OCI-LY1 (cell line): ENCODE results near the gene SRCIN1.

Source experiments
- H2AFZ ChIP-seq: fragments of 200-600 bp; sonication (generic), shearing (Covaris generic); 2 replicates; pipeline ENCODE4 v1.6.0; 2014; ENCODE audit warnings: antibody characterized with exemption, mild to moderate bottlenecking, low read length
- H3F3A ChIP-seq: fragments of 200-600 bp; sonication (generic), shearing (Covaris generic); 2 replicates; pipeline ENCODE4 v1.6.0; 2014; ENCODE audit warnings: mild to moderate bottlenecking, antibody characterized with exemption, low read length, moderate library complexity; ENCODE audit not compliant: insufficient read depth
- H3K27ac ChIP-seq: fragments of 200-600 bp; sonication (generic); 2 replicates; pipeline ENCODE4 v1.5.1; 2014; ENCODE audit warnings: low read length, mixed run types, mild to moderate bottlenecking, low read depth; ENCODE audit not compliant: poor library complexity, severe bottlenecking
- H3K27me3 ChIP-seq: fragments of 200-600 bp; sonication (generic); 2 replicates; pipeline ENCODE4 v1.6.0; 2014; ENCODE audit warnings: antibody characterized with exemption, mild to moderate bottlenecking, low read length, moderate library complexity; ENCODE audit not compliant: insufficient read depth
- H3K36me3 ChIP-seq: fragments of 200-600 bp; sonication (generic); 2 replicates; pipeline ENCODE4 v1.6.1; 2014; ENCODE audit warnings: mild to moderate bottlenecking, antibody characterized with exemption, low read length, moderate library complexity, mixed read lengths; ENCODE audit not compliant: insufficient read depth
- H3K4me1 ChIP-seq: fragments of 200-600 bp; sonication (generic); 2 replicates; pipeline ENCODE4 v1.5.1; 2014; ENCODE audit warnings: mild to moderate bottlenecking, low read length, moderate library complexity; ENCODE audit not compliant: insufficient read depth, severe bottlenecking
- H3K4me2 ChIP-seq: fragments of 200-600 bp; sonication (generic), shearing (Covaris generic); 2 replicates; pipeline ENCODE4 v1.6.1; 2014; ENCODE audit warnings: low read length
- H3K4me3 ChIP-seq: fragments of 200-600 bp; sonication (generic); 2 replicates; pipeline ENCODE4 v1.5.1; 2014; ENCODE audit warnings: low read length, low read depth, mild to moderate bottlenecking, mixed read lengths; ENCODE audit not compliant: poor library complexity, severe bottlenecking
- H3K79me2 ChIP-seq: fragments of 200-600 bp; shearing (Covaris generic); 2 replicates; pipeline ENCODE4 v1.6.1; 2016; ENCODE audit warnings: mixed run types, low read length, mixed read lengths; ENCODE audit not compliant: insufficient read depth
- H3K9ac ChIP-seq: fragments of 200-600 bp; sonication (generic), shearing (Covaris generic); 2 replicates; pipeline ENCODE4 v1.6.1; 2014; ENCODE audit warnings: mild to moderate bottlenecking, low read length, mixed read lengths
- H3K9me2 ChIP-seq: fragments of 200-600 bp; sonication (generic), shearing (Covaris generic); 2 replicates; pipeline ENCODE4 v1.6.1; 2014; ENCODE audit warnings: low read depth, mild to moderate bottlenecking, low read length, mixed read lengths
- H3K9me3 ChIP-seq: fragments of 200-600 bp; shearing (Covaris generic); 2 replicates; pipeline ENCODE4 v1.6.1; 2014; ENCODE audit warnings: low read length, mixed read lengths
- H4K20me1 ChIP-seq: fragments of 200-600 bp; sonication (generic), shearing (Covaris generic); 2 replicates; pipeline ENCODE4 v1.6.0; 2016; ENCODE audit warnings: mild to moderate bottlenecking, low read length; ENCODE audit not compliant: insufficient read depth
- CTCF ChIP-seq: fragments of 200-600 bp; sonication (generic), shearing (Covaris generic); IDR thresholded peaks from 2 replicates; pipeline ENCODE4 v1.5.1; 2017; ENCODE audit warnings: mild to moderate bottlenecking, antibody characterized with exemption, low read length, moderate library complexity, mixed read lengths
- EZH2 ChIP-seq: fragments of 200-600 bp; sonication (generic), shearing (Covaris generic); IDR thresholded peaks from 2 replicates; pipeline ENCODE4 v1.8.0; 2017; ENCODE audit warnings: borderline replicate concordance, mixed run types, mild to moderate bottlenecking, antibody characterized with exemption, low read length, moderate library complexity, mixed read lengths

SRCIN1 gene

DNA sequence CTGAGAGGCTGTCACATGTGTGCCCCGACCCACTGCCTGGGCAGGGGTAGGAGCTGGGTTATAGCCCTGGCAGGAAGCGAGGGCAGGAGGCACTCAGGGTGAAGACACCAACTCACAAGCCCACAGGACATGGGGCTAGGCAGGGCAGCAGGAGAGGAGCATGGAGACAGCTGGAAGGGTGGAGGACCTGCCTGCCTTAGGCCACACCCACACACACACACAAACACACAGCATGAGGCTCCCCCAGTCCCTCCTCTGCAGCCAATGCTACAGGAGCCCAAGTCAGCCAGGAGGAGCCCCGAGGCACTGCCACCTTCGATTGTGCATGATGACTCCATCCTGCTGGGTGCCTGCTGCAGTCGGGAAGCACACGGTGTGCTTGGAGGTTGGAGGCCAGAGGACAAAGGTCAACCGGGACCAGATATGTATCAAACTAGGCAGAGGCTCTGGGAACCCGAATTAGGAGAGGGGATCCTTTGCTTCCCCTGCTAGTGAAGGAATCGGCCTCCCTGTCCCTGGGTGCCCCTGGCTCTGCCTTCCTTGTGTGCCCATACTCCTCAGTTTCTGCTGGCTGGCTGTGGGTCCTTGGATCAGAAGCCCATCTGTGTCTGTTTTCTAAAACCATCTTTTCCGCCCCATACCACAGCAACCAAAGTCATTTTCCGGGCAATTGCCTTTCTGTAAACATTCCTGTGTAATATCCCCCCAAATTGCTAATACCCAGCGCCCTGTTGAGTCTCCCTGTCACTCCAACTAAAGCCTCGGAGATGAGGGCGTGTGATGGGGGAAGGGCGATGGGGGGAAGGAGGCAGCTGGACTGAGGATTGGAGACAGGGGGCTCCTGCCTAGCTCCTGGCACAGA lies 20.5 kb downstream of the SRCIN1 start:
- Histone ChIP-seq H3K4me1 (no peaks in the 10 kb centered on the region), H2AFZ (no peak overlapping the region), H3K9me3 (no peaks in the 10 kb centered on the region), H3K27me3 (peaks cover 3% of the 10 kb centered on the region; the same call in 1 of the 2 replicates), H3K36me3 (no peaks in the 10 kb centered on the region), H3K4me2 (no peak overlapping the region), H3K9ac (no peak overlapping the region), H3K27ac (no peak overlapping the region), H3K9me2 (no peaks in the 10 kb centered on the region), H3K79me2 (no peaks in the 10 kb centered on the region), H3K4me3 (no peak overlapping the region), H3F3A (no peaks in the 10 kb centered on the region), H4K20me1 (no peaks in the 10 kb centered on the region)
- no peak for TF ChIP-seq CTCF
- no peak for TF ChIP-seq EZH2

DNA sequence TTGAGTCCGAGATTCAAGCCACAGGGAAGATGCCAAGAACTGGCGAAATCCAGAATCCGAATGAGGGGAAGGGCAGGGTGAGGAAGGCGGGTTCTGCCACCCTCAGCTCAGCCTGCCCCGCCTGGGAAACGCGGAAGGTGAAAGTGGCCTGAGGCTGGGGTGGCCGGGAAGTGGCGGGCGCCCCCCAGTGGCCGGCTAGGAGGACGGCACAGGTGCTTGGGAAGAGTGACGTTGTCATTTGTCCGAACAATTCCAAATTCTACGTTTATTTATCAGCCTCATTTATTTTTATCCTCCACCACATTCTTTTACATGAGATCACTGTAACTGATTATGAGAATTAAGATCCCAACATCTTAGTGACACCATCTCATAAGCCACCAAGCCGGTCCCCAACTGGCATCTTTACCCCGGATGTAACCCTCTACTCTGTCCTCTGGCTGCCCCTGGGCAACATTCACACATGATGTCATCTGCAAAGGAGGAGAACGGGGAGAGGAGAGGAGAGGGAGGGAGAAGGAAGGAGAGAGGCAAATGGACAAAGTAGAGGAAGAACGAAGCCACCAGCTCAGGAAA lies 21.3 kb downstream of the SRCIN1 start:
- no peak overlapping the region for H2AFZ ChIP-seq
- H3K79me2 ChIP-seq, result no peaks in the 10 kb centered on the region
- H4K20me1 ChIP-seq, result no peaks in the 10 kb centered on the region
- no peak overlapping the region for H3K27ac ChIP-seq
- H3F3A ChIP-seq, result no peaks in the 10 kb centered on the region
- H3K4me3 ChIP-seq, result no peak overlapping the region
- H3K9me2 ChIP-seq, result no peaks in the 10 kb centered on the region
- H3K9ac ChIP-seq, result no peak overlapping the region
- H3K36me3 ChIP-seq, result no peaks in the 10 kb centered on the region
- no peak overlapping the region for H3K4me2 ChIP-seq
- no peaks in the 10 kb centered on the region for H3K4me1 ChIP-seq
- peaks cover 3% of the 10 kb centered on the region; the same call in 1 of the 2 replicates for H3K27me3 ChIP-seq
- peak; percentile 96 for TF ChIP-seq CTCF
- no peak for TF ChIP-seq EZH2
- no peaks in the 10 kb centered on the region for H3K9me3 ChIP-seq

GRCh38 chr17:38583828-38584349 lies 21.9 kb downstream of the SRCIN1 start:
- no peak for TF ChIP-seq EZH2
- TF ChIP-seq CTCF, result no peak

More at GRCh38 chr17:38583828-38584349, 21.9 kb downstream of the SRCIN1 start:
- H3K27ac ChIP-seq, result no peak overlapping the region
- H3K4me1 ChIP-seq, result no peaks in the 10 kb centered on the region
- H2AFZ ChIP-seq, result no peak overlapping the region
- H3K4me3 ChIP-seq, result no peak overlapping the region
- H4K20me1 ChIP-seq, result no peaks in the 10 kb centered on the region
- no peaks in the 10 kb centered on the region for H3K79me2 ChIP-seq
- H3K36me3 ChIP-seq, result no peaks in the 10 kb centered on the region
- no peak overlapping the region for H3K4me2 ChIP-seq
- no peaks in the 10 kb centered on the region for H3F3A ChIP-seq
- peaks cover 3% of the 10 kb centered on the region; the same call in 1 of the 2 replicates for H3K27me3 ChIP-seq
- no peak overlapping the region for H3K9ac ChIP-seq
- H3K9me2 ChIP-seq, result no peaks in the 10 kb centered on the region
- H3K9me3 ChIP-seq, result no peaks in the 10 kb centered on the region
